ENCODE results near the gene CSF1.

DNA sequence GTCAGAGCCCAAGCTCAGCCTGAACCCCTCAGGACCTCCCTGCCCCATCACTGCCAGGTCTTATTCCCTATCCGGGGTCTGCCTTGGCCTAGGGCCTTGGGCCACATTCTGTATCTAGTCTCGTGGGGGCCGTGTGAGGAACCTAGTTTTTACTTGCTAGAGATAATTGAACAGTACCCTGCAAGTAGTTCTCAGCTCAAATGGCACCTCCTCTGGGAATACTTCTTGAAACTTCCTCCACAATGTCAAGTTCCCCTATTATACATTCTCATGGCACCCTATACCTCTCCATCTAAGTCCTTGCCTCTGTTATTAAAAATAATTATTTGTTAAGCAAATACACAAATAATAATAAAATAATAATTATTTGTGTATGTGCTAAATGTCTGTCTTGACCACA is 32.9 kb upstream of the CSF1 start:
- TF ChIP-seq POLR2AphosphoS5 (IDR thresholded peaks at IDR 0.05; ENCODE audit: insufficient read depth in 1 of 2, low read depth in 1 of 2) (no peak), POLR2A (IDR thresholded peaks at IDR 0.05) (no peak)
- TF ChIP-seq, protein P1, sequence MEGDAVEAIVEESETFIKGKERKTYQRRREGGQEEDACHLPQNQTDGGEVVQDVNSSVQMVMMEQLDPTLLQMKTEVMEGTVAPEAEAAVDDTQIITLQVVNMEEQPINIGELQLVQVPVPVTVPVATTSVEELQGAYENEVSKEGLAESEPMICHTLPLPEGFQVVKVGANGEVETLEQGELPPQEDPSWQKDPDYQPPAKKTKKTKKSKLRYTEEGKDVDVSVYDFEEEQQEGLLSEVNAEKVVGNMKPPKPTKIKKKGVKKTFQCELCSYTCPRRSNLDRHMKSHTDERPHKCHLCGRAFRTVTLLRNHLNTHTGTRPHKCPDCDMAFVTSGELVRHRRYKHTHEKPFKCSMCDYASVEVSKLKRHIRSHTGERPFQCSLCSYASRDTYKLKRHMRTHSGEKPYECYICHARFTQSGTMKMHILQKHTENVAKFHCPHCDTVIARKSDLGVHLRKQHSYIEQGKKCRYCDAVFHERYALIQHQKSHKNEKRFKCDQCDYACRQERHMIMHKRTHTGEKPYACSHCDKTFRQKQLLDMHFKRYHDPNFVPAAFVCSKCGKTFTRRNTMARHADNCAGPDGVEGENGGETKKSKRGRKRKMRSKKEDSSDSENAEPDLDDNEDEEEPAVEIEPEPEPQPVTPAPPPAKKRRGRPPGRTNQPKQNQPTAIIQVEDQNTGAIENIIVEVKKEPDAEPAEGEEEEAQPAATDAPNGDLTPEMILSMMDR (IDR thresholded peaks at IDR 0.05) = no peak
